Activated CD8-positive, alpha-beta T cell treated with anti-CD3 and anti-CD28 coated beads for 36 hours (primary cell): Measurements from ENCODE around the gene CNTD1. TPM values are rescaled to one million over a fixed set of nuclear protein-coding genes. Genes with fewer than 3 reads are reported as not detected.

Experiments used
- ATAC-seq: fragments of 200-7000 bp; cut with Tn5 transposase; one replicate; pipeline ENCODE4 v1.10.0; 2021; ENCODE audit warnings: mild to moderate bottlenecking, moderate library complexity
- CTCF ChIA-PET: fragments of 350-600 bp; sonication (Branson Sonifier 250); formaldehyde crosslinking; loops from one replicate; lab custom pipeline; 2021; ENCODE audit warnings: antibody characterized with exemption; lab: Charles Lee
- POLR2A ChIA-PET: fragments of 350-600 bp; sonication (Branson Sonifier 250); formaldehyde crosslinking; loops from one replicate; lab custom pipeline; 2021; ENCODE audit warnings: antibody characterized with exemption; lab: Charles Lee
- DNase-seq: peaks from one replicate; pipeline ENCODE4 v3.0.0-alpha.2; 2020
- H3K27ac Mint-ChIP-seq: one replicate; pipeline ENCODE4 v1.8.0; 2021; ENCODE audit warnings: mild to moderate bottlenecking, mixed read lengths
- H3K27me3 Mint-ChIP-seq: one replicate; pipeline ENCODE4 v1.8.0; 2021; ENCODE audit warnings: mixed read lengths
- H3K36me3 Mint-ChIP-seq: one replicate; pipeline ENCODE4 v1.8.0; 2021; ENCODE audit warnings: low read depth, mixed read lengths
- H3K4me1 Mint-ChIP-seq: one replicate; pipeline ENCODE4 v1.8.0; 2021; ENCODE audit warnings: low read depth, mixed read lengths
- H3K4me3 Mint-ChIP-seq: one replicate; pipeline ENCODE4 v1.8.0; 2021; ENCODE audit warnings: mild to moderate bottlenecking, moderate library complexity, mixed read lengths
- H3K9me3 Mint-ChIP-seq: one replicate; pipeline ENCODE4 v1.8.0; 2021; ENCODE audit warnings: mixed read lengths
- intact Hi-C: fragments of 100-400 bp; cut with micrococcal nuclease; formaldehyde crosslinking; loops from one replicate; pipeline ENCODE4 v1.10.0; 2022
- total RNA-seq, 2 experiments: library from RNA; stranded (reverse); gene quantifications; one replicate each; pipeline ENCODE4 v1.2.3, GENCODE V29; 2021
- TF ChIP-seq, protein P1 (sequence below): fragments of 200-600 bp; IDR thresholded peaks from one replicate; pipeline ENCODE4 v1.8.0; 2022; ENCODE audit warnings: antibody characterized with exemption, mild to moderate bottlenecking

Gene CNTD1
- total RNA-seq, 2 experiments from 2014 or later, result 0.23 TPM; not detected in 1

DNA sequence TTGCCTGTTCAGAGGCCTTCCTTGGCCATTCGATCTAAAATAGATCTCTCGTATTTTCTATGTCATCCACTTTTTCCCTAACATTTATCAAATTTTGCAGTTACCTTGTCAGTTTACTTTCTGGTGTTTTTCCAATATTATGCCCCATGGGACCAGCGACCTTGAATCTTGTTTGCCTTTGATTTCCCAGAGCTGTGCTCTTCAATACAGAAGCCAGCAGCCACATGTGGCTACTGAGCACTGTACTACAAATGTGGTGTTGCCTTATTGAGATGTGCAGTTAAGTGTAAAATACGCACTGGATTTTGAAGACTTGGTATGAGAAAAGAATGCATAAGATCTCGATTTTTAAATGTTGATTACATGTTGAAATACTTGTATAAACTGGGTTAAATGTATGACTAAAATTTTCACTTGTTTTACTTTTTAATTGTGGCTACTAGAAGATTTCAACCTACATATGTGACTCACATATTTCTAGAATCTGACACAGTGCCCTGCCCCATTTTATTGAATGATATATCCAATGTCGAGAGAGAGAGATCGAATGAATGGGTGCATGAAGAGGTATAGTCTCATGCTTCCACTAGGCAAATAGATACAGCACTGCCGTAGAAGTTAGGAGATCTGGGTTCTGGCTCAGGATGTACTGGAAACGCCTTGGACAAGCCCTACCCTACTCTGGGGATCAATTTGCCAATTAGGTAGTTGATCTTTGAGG, 33.7 kb downstream of the CNTD1 start:
- peak; percentile 31 for ATAC-seq
- Mint-ChIP-seq H3K4me1 (peaks cover 19% of the 10 kb centered on the region), H3K9me3 (no peaks in the 10 kb centered on the region), H3K36me3 (peaks cover 21% of the 10 kb centered on the region), H3K4me3 (peak overlapping the region; percentile 94), H3K27ac (peak overlapping the region; percentile 99), H3K27me3 (no peaks in the 10 kb centered on the region)
- no peak for DNase-seq
- intact Hi-C loops, result no loop called here
- TF ChIP-seq, protein P1, sequence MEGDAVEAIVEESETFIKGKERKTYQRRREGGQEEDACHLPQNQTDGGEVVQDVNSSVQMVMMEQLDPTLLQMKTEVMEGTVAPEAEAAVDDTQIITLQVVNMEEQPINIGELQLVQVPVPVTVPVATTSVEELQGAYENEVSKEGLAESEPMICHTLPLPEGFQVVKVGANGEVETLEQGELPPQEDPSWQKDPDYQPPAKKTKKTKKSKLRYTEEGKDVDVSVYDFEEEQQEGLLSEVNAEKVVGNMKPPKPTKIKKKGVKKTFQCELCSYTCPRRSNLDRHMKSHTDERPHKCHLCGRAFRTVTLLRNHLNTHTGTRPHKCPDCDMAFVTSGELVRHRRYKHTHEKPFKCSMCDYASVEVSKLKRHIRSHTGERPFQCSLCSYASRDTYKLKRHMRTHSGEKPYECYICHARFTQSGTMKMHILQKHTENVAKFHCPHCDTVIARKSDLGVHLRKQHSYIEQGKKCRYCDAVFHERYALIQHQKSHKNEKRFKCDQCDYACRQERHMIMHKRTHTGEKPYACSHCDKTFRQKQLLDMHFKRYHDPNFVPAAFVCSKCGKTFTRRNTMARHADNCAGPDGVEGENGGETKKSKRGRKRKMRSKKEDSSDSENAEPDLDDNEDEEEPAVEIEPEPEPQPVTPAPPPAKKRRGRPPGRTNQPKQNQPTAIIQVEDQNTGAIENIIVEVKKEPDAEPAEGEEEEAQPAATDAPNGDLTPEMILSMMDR, result no peak
- ChIA-PET CTCF (interaction anchor here (1.4 to 4.1 kb wide), 4 partner anchors 8 to 254 kb away, joined by 4 to 35 read pairs (median 10); partner anchors contain the start of genes BECN1 and RPL27), POLR2A (interaction anchor here (0.8 to 2.9 kb wide), 9 partner anchors 8 to 638 kb away, joined by 3 to 27 read pairs (median 8); partner anchors contain the start of genes AOC2, AOC3, BECN1 and GHDC)

DNA sequence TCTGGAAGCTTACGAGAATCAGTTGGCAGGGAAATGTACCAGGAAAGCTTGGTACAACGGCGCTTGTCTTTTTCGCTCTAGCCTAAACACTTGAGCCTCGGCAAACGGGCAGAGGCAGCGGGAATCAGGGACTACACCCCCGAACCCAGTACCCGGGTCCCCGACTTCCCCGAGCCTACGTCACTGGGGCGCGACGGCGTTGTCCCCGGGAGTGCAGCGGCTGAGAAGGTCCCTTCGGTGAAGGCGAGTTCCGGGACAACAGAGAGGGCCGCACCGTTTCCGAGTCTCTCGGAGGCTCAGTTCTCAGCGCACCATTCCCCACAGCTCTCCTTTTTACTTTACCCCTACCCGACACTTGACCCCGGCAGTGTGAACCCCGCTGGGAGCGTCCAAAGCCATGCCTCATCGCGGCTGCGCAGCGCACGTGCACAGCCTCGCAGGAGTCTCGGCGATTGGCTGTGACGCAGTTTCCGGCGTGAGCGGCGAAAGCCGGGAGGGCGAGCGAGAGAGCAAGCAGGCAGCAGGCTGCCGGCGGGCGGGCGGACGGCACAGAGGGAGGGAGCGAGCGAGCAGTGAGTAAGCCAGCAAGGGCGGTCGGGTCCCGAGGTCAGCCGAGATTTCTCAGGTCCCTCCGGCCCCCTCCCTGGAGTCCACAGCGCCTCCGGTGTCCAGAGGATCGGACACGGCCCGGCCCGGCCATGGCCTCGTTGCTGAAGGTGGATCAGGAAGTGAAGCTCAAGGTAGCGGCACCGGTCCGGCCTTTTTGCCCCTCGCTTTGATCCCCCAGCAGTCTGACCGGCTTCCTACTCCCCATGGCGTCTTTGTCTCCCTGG, 34.5 kb downstream of the CNTD1 start, which contains the start of gene PSME3:
TSS of gene PSME3 (plus strand) at position 464 of the 833 bp plus-strand sequence. CDS start at position 699, 235 bp downstream.
- H3K4me1 Mint-ChIP-seq, result peaks cover 19% of the 10 kb centered on the region
- ChIA-PET POLR2A (interaction anchor here (0.6 to 2.9 kb wide), 13 partner anchors 9 to 639 kb away, joined by 3 to 27 read pairs (median 5); partner anchors contain the start of genes AOC2, AOC3, BECN1 and GHDC), CTCF (interaction anchor here (0.6 to 4.1 kb wide), 11 partner anchors 9 to 379 kb away, joined by 3 to 35 read pairs (median 4); partner anchors contain the start of genes BECN1, RPL27 and TMEM106A)
- intact Hi-C loops, result no loop called here
- ATAC-seq (peak; percentile 89), DNase-seq (peak; percentile 92)
- H3K36me3 Mint-ChIP-seq, result peaks cover 26% of the 10 kb centered on the region
- H3K27me3 Mint-ChIP-seq, result no peaks in the 10 kb centered on the region
- peak within 1 kb of the TSS; percentile 99 for H3K27ac Mint-ChIP-seq
- H3K9me3 Mint-ChIP-seq, result no peaks in the 10 kb centered on the region
- peak within 1 kb of the TSS; percentile 94 for H3K4me3 Mint-ChIP-seq
- TF ChIP-seq, protein P1, result no peak

DNA sequence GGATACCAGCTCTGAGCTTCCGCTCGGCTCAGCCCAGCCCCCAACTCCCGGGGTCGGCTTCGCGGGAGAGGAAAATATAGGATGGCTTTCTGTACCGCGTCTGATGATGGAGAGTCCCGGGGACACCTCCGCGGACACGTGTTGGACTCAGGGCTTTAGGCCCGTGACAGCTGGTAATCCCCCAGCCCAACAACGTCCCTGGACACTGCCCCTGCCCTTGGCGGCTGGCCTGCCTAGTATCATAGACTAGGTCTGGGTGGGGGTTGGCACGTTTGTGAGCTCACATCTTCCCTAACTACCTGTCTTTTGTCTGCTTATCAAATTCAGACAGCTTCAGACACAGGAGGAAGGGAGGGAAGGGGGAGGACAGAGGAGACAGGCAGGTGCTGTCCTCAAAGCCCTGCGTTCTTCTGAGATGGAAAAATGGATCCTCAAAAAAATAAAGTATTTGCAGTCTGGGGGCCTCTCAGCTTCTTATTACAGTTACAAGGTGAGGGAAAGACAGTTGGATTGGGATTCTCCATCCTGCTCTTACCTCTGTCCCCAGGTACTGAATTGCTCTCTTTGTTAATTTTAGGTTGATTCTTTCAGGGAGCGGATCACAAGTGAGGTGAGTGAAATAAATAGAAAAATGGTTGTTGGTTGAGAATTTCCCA, 35.2 kb downstream of the CNTD1 start:
- ATAC-seq, result no peak
- ChIA-PET CTCF (interaction anchor here (0.6 to 4.1 kb wide), 12 partner anchors 9 to 378 kb away, joined by 3 to 35 read pairs (median 4); partner anchors contain the start of genes BECN1, RPL27 and TMEM106A), POLR2A (interaction anchor here (0.6 to 2.9 kb wide), 14 partner anchors 8 to 640 kb away, joined by 3 to 27 read pairs (median 4); partner anchors contain the start of genes AOC2, AOC3, BECN1 and GHDC)
- H3K27ac Mint-ChIP-seq, result peak overlapping the region; percentile 99
- intact Hi-C loops, result no loop called here
- DNase-seq, result no peak
- no peaks in the 10 kb centered on the region for H3K9me3 Mint-ChIP-seq
- H3K36me3 Mint-ChIP-seq, result peaks cover 32% of the 10 kb centered on the region
- H3K27me3 Mint-ChIP-seq, result no peaks in the 10 kb centered on the region
- H3K4me1 Mint-ChIP-seq, result peaks cover 21% of the 10 kb centered on the region
- H3K4me3 Mint-ChIP-seq, result peak overlapping the region; percentile 94
- TF ChIP-seq, protein P1, result no peak

DNA sequence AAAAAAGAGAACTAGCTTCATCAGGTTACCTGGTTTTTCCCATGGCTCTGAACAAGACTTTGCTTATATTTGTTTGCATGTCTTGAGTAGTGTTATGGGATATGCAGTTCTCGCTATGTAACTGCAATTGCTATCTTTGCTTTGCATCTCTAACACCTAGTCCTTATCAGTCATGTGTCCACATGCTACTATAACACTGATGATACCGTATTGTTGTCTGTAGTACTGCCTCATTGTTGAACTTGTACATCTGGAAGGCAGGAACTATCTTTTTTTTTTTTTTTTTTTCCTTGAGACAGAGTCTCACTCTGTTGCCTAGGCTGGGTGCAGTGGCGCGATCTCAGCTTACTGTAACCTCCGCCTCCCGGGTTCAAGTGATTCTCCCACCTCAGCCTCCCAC, 37.1 kb downstream of the CNTD1 start:
- Mint-ChIP-seq H3K27ac (no peak overlapping the region), H3K9me3 (no peaks in the 10 kb centered on the region), H3K4me1 (peaks cover 23% of the 10 kb centered on the region), H3K4me3 (no peak overlapping the region), H3K36me3 (peaks cover 42% of the 10 kb centered on the region), H3K27me3 (no peaks in the 10 kb centered on the region)
- DNase-seq, result no peak
- ATAC-seq, result no peak
- TF ChIP-seq, protein P1, result no peak
- POLR2A ChIA-PET, result no interaction called here
- CTCF ChIA-PET, result interaction anchor here (0.8 to 4.1 kb wide), 5 partner anchors 12 to 93 kb away, joined by 3 to 35 read pairs (median 6); partner anchors contain the start of gene BECN1
- intact Hi-C loops, result no loop called here
